MG63 (cell line): Measurements from ENCODE around the gene PPP1R9A. TPM values are rescaled to one million over a fixed set of nuclear protein-coding genes. Genes with fewer than 3 reads are reported as not detected.

Experiments used
- DNase-seq: peaks from one replicate; pipeline ENCODE4 v3.0.0-alpha.2; 2020
- H3K27me3 ChIP-seq: fragments of 250-450 bp; sonication (Bioruptor Pico); 2 replicates; pipeline ENCODE4 v1.5.1; 2020; ENCODE audit warnings: mild to moderate bottlenecking, moderate library complexity
- H3K36me3 ChIP-seq: fragments of 250-450 bp; sonication (Bioruptor Pico); 2 replicates; pipeline ENCODE4 v1.5.1; 2020; ENCODE audit warnings: mild to moderate bottlenecking, moderate library complexity
- H3K4me3 ChIP-seq: fragments of 250-450 bp; sonication (Bioruptor Pico); 2 replicates; pipeline ENCODE4 v1.5.1; 2020; ENCODE audit warnings: mild to moderate bottlenecking, moderate library complexity
- H3K9me3 ChIP-seq: fragments of 250-450 bp; sonication (Bioruptor Pico); 2 replicates; pipeline ENCODE4 v1.5.1; 2020; ENCODE audit warnings: mild to moderate bottlenecking, moderate library complexity
- total RNA-seq: library from RNA; depleted of rRNA; stranded (reverse); fragments of >200 nt; shearing (Covaris generic); gene quantifications from 2 replicates; pipeline ENCODE4 v1.2.3, GENCODE V29; 2014; ENCODE audit warnings: low replicate concordance

The PPP1R9A gene
- total RNA-seq, 1 experiment from 2014 or later, result 1.7 TPM

GRCh38 chr7:94906065-94906851 is 1.1 kb upstream of the PPP1R9A start:
- no peaks in the 10 kb centered on the region for H3K27me3 ChIP-seq
- no peaks in the 10 kb centered on the region for H3K9me3 ChIP-seq
- DNase-seq, result no peak
- H3K36me3 ChIP-seq, result no peaks in the 10 kb centered on the region
- H3K4me3 ChIP-seq, result no peak overlapping the region

GRCh38 chr7:94907811-94908322 is 473 bp downstream of the PPP1R9A start:
- Histone ChIP-seq H3K27me3 (no peaks in the 10 kb centered on the region), H3K9me3 (no peaks in the 10 kb centered on the region), H3K4me3 (peak overlapping the region; percentile 56), H3K36me3 (no peaks in the 10 kb centered on the region)
- peak; percentile 23 for DNase-seq

GRCh38 chr7:94908323-94909178 is 1.2 kb downstream of the PPP1R9A start:
- Histone ChIP-seq H3K9me3 (no peaks in the 10 kb centered on the region), H3K36me3 (no peaks in the 10 kb centered on the region), H3K4me3 (peak overlapping the region; percentile 56), H3K27me3 (no peaks in the 10 kb centered on the region)
- DNase-seq, result peak; percentile 10

- peak overlapping the region; percentile 56 for H3K4me3 ChIP-seq
- H3K9me3 ChIP-seq, result no peaks in the 10 kb centered on the region
- no peaks in the 10 kb centered on the region for H3K27me3 ChIP-seq
- no peak for DNase-seq
- no peaks in the 10 kb centered on the region for H3K36me3 ChIP-seq
Measured at GRCh38 chr7:94909179-94909466, 1.7 kb downstream of the PPP1R9A start.

GRCh38 chr7:94912085-94912484 is 4.7 kb downstream of the PPP1R9A start:
- Histone ChIP-seq H3K4me3 (no peak overlapping the region), H3K36me3 (no peaks in the 10 kb centered on the region), H3K27me3 (no peaks in the 10 kb centered on the region), H3K9me3 (no peaks in the 10 kb centered on the region)
- DNase-seq, result no peak

DNA sequence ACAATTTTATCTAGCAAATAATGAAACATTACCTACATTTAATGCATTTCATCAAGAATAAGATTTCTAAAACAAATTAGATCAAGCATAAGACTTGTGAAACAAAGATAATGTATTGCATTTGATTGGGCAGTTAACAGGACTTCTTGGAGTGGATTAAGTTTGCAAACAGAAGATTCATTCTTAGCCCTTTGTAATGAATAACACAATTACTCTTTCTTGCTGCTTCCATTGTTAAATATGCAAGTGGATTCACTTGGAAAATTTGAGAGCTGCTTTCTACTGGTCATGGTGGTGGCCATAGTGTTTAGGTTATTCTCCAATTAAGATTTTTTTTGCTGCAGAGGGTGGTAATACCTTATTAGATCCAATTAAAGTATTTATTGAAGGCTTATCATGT is 6.0 kb downstream of the PPP1R9A start:
- H3K4me3 ChIP-seq, result no peak overlapping the region
- DNase-seq, result no peak
- H3K9me3 ChIP-seq, result no peaks in the 10 kb centered on the region
- no peaks in the 10 kb centered on the region for H3K27me3 ChIP-seq
- H3K36me3 ChIP-seq, result no peaks in the 10 kb centered on the region

- Histone ChIP-seq H3K4me3 (no peak overlapping the region), H3K9me3 (no peaks in the 10 kb centered on the region), H3K36me3 (no peaks in the 10 kb centered on the region), H3K27me3 (no peaks in the 10 kb centered on the region)
- no peak for DNase-seq
Measured at GRCh38 chr7:94921911-94922310, 14.5 kb downstream of the PPP1R9A start.

- Histone ChIP-seq H3K4me3 (no peak overlapping the region), H3K27me3 (no peaks in the 10 kb centered on the region), H3K9me3 (no peaks in the 10 kb centered on the region), H3K36me3 (no peaks in the 10 kb centered on the region)
- no peak for DNase-seq
Measured at GRCh38 chr7:94922457-94922856, 15.1 kb downstream of the PPP1R9A start.

DNA sequence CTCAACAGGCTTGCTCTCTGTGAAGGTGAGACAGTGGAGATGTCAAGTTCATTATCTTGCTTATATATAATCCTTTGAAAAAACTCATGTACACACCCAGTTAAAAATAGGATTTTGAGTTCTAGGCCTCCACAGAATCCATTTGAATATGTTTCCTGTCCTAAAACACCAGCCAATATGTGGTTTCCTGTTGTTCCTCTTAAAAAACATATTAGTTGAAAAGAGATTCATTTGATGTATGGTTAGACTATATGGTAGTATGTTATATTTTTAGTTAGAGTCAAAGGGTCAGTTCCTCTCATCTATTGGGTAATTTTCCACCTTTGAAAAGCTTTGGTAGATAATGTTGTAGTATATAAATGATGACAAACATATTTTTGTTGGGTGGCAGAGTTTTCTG is 16.0 kb downstream of the PPP1R9A start:
- Histone ChIP-seq H3K9me3 (no peaks in the 10 kb centered on the region), H3K27me3 (no peaks in the 10 kb centered on the region), H3K4me3 (no peak overlapping the region), H3K36me3 (no peaks in the 10 kb centered on the region)
- no peak for DNase-seq

GRCh38 chr7:94928168-94928707 is 20.8 kb downstream of the PPP1R9A start:
- no peaks in the 10 kb centered on the region for H3K36me3 ChIP-seq
- no peak overlapping the region for H3K4me3 ChIP-seq
- no peaks in the 10 kb centered on the region for H3K27me3 ChIP-seq
- H3K9me3 ChIP-seq, result no peaks in the 10 kb centered on the region
- no peak for DNase-seq

GRCh38 chr7:94933256-94933990 is 26.0 kb downstream of the PPP1R9A start:
- H3K4me3 ChIP-seq, result no peak overlapping the region
- H3K27me3 ChIP-seq, result no peaks in the 10 kb centered on the region
- no peaks in the 10 kb centered on the region for H3K36me3 ChIP-seq

DNA sequence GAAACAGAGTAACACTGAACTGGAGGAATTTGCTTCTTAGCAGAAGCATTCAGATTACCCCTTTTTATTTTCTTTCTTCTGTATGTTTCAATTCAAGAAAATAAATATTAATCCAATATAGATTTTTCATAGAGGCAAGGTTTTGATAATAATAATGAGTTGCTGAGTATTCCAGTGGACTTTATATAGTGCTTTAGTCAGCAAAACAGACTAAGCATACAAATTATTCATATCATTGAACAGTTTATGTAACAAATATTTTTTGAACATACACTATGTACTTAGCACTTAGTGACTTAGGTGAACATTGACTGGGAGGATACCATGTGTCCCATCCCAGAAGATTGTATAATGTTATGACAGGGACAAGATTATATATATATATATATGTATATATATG is 32.0 kb downstream of the PPP1R9A start:
- no peaks in the 10 kb centered on the region for H3K9me3 ChIP-seq
- H3K4me3 ChIP-seq, result no peak overlapping the region
- DNase-seq, result no peak
- no peaks in the 10 kb centered on the region for H3K36me3 ChIP-seq
- no peaks in the 10 kb centered on the region for H3K27me3 ChIP-seq

More at GRCh38 chr7:94933256-94933990, 26.0 kb downstream of the PPP1R9A start:
- H3K9me3 ChIP-seq, result no peaks in the 10 kb centered on the region
- no peak for DNase-seq

- no peak for DNase-seq
- H3K9me3 ChIP-seq, result no peaks in the 10 kb centered on the region
- no peaks in the 10 kb centered on the region for H3K36me3 ChIP-seq
- no peak overlapping the region for H3K4me3 ChIP-seq
- no peaks in the 10 kb centered on the region for H3K27me3 ChIP-seq
Measured at GRCh38 chr7:94940241-94940640, 32.8 kb downstream of the PPP1R9A start.

GRCh38 chr7:94941844-94942632 is 34.6 kb downstream of the PPP1R9A start:
- Histone ChIP-seq H3K4me3 (no peak overlapping the region), H3K36me3 (no peaks in the 10 kb centered on the region), H3K27me3 (no peaks in the 10 kb centered on the region), H3K9me3 (no peaks in the 10 kb centered on the region)
- DNase-seq, result no peak

DNA sequence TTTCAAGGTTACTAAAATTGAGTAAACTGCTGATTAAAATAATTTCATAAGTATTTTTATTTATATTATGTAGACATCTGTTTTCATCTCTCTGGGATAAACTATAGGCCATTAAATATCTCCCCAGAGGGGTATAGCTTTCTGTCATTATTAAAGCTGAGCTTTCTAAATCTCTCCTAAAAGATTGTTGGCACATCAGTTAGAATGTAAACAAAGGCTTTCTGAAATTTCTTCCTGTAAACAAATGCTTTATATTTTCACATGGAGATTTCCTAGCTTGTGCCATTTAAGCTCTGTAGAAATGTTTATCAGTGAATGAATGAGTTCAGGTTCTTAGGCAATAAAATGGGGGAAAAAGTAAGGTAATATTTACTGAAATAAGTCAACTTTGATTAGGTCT is 35.7 kb downstream of the PPP1R9A start:
- no peak overlapping the region for H3K4me3 ChIP-seq
- no peaks in the 10 kb centered on the region for H3K27me3 ChIP-seq
- no peaks in the 10 kb centered on the region for H3K9me3 ChIP-seq
- no peak for DNase-seq
- no peaks in the 10 kb centered on the region for H3K36me3 ChIP-seq

DNA sequence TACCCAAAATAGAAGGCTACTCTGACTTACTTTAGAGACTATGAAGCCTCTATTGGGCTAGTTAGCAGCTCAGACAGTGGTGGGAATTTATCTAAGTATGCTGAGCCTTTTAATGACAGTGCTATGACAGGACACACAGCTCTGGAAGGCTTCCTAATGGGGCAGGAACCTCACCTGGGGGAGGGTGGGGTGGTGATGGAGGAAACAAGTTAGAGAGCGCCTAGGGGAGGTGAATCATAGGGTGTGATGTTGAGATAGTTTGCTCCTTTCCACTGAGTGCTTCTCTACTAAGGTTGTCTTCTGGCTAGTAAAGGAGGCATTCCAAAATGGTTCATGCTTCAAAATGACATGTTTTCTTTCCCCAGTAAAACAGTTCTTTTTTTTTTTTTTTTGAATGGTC is 42.1 kb downstream of the PPP1R9A start:
- DNase-seq, result no peak
- H3K27me3 ChIP-seq, result no peaks in the 10 kb centered on the region

More for the DNA sequence above, 42.1 kb downstream of the PPP1R9A start:
- Histone ChIP-seq H3K4me3 (no peak overlapping the region), H3K36me3 (no peaks in the 10 kb centered on the region), H3K9me3 (no peaks in the 10 kb centered on the region)
